HepG2 (cell line): ENCODE data around the gene SGMS1. TPM values are rescaled to one million over a fixed set of nuclear protein-coding genes. Genes with fewer than 3 reads are reported as not detected.

Source experiments
- ASH2L ChIP-seq: fragments of 300-600, 200-600 bp; sonication (generic); IDR thresholded peaks from 2 replicates; pipeline ENCODE4 v1.7.0; 2017; ENCODE audit warnings: low read depth, mild to moderate bottlenecking, moderate library complexity, mixed read lengths, low read length; ENCODE audit not compliant: insufficient read length
- BRCA1 ChIP-seq: sonication (generic); formaldehyde crosslinking; IDR thresholded peaks from 2 replicates; pipeline ENCODE4 v1.4.0; 2020; ENCODE audit warnings: missing genetic modification reagents
- KLF13 ChIP-seq: sonication (generic); formaldehyde crosslinking; IDR thresholded peaks from 2 replicates; pipeline ENCODE4 v1.4.0; 2020; ENCODE audit warnings: mild to moderate bottlenecking, missing genetic modification reagents
- TBX3 ChIP-seq: fragments of 450-650 bp; IDR thresholded peaks from 2 replicates; pipeline ENCODE4 v1.6.1; 2017; ENCODE audit warnings: antibody characterized with exemption, mild to moderate bottlenecking, inconsistent platforms, borderline replicate concordance
- ZBTB1 ChIP-seq: sonication (generic); formaldehyde crosslinking; IDR thresholded peaks from 2 replicates; pipeline ENCODE4 v1.4.0; 2020; ENCODE audit warnings: missing genetic modification reagents, borderline replicate concordance
- ZMAT3 ChIP-seq: sonication (generic); formaldehyde crosslinking; conservative IDR thresholded peaks from 2 replicates; pipeline ENCODE4 v1.7.0; 2021; ENCODE audit warnings: missing genetic modification reagents
- ZMYM3 ChIP-seq: sonication (generic); formaldehyde crosslinking; IDR thresholded peaks from 2 replicates; pipeline ENCODE4 v1.5.1; 2020; ENCODE audit warnings: mild to moderate bottlenecking, missing genetic modification reagents
- ZNF776 ChIP-seq: sonication (generic); formaldehyde crosslinking; IDR thresholded peaks from 2 replicates; pipeline ENCODE4 v1.4.0; 2020; ENCODE audit warnings: mild to moderate bottlenecking, missing genetic modification reagents
- polyA plus RNA-seq, 8 experiments: library from polyadenylated mRNA; depleted of rRNA in 3 of 8; stranded (reverse) in 7 of 8; unstranded in 1 of 8; fragments of >200 nt; fragmentation: Illumina TruSeq in 4 of 8; extraction: Trizol in 4 of 8; gene quantifications; 2 replicates each; pipeline versions ENCODE4 v1.2.1 to v1.2.3, GENCODE V29; 2011 to 2016; ENCODE audit warnings: low read depth in 4 of 8, missing spikeins in 1 of 8, mixed read lengths in 1 of 8; ENCODE audit not compliant: insufficient read depth in 1 of 8
- total RNA-seq, 5 experiments: library from RNA; depleted of rRNA; stranded (reverse); fragments of >200 nt; fragmentation: Illumina TruSeq; extraction: Trizol; gene quantifications; 2 replicates each; pipeline ENCODE4 v1.2.3, GENCODE V29; 2016; ENCODE audit warnings: low read depth in 1 of 5
- TF ChIP-seq, protein P1 (sequence below): sonication (generic); formaldehyde crosslinking; IDR thresholded peaks from 2 replicates; pipeline ENCODE4 v1.4.0; 2020; ENCODE audit warnings: missing genetic modification reagents, borderline replicate concordance
- TF ChIP-seq, protein P2 (sequence below): sonication (generic); formaldehyde crosslinking; IDR thresholded peaks from 2 replicates; pipeline ENCODE4 v1.5.1; 2020; ENCODE audit warnings: mild to moderate bottlenecking, missing genetic modification reagents, borderline replicate concordance
- TF ChIP-seq, protein P3 (sequence below): sonication (generic); formaldehyde crosslinking; IDR thresholded peaks from 2 replicates; pipeline ENCODE4 v1.5.0; 2020; ENCODE audit warnings: mild to moderate bottlenecking, missing genetic modification reagents, moderate library complexity
- TF ChIP-seq, protein P4 (sequence below): sonication (generic); formaldehyde crosslinking; IDR thresholded peaks from 2 replicates; pipeline ENCODE4 v1.4.0; 2020; ENCODE audit warnings: missing genetic modification reagents, borderline replicate concordance
- TF ChIP-seq, protein P5 (sequence below): sonication (generic); formaldehyde crosslinking; IDR thresholded peaks from 2 replicates; pipeline ENCODE4 v1.4.0; 2020; ENCODE audit warnings: missing genetic modification reagents
- TF ChIP-seq, protein P6 (sequence below): sonication (generic); formaldehyde crosslinking; conservative IDR thresholded peaks from 2 replicates; pipeline ENCODE4 v1.8.0; 2022; ENCODE audit warnings: low read depth, missing genetic modification reagents

SGMS1 gene
- total and polyA plus RNA-seq, 2 of the 13 experiments (the other 11 are each of a cell fraction or from before 2014, with no cell fraction given) = 6.5 to 15.1 TPM

DNA sequence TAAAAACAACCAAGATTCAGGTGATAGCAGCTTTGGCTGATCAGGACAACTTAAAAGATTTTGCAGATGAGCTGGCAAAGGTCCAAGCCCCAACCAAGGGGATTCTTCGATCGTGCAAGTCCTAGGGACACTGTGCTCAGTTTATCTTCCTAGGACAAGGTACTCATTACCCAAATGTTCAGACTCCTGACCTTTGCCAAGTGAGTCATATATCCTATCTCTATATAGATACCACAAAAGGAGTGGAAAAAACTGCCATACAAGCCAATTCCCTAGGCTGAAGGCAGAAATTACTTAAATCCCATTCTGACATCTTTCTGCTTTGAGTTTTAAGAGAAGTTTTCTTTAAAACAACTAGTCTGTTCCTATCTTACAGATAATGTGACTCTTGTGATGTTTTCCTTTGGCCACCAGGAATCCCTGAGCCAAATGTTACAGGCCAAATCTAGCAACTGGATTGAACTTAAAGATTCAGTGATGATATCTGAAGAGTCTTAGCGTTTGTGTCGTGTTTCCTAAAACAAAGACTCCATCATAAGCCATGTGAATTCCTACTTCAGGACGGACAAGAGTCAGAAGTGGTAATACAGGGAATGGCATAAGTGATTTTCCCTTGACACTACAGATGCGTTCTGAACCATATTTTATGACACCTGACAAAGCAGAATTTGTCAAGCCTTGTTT, 229.8 kb downstream of the SGMS1 start (continued):
- TF ChIP-seq, protein P1, sequence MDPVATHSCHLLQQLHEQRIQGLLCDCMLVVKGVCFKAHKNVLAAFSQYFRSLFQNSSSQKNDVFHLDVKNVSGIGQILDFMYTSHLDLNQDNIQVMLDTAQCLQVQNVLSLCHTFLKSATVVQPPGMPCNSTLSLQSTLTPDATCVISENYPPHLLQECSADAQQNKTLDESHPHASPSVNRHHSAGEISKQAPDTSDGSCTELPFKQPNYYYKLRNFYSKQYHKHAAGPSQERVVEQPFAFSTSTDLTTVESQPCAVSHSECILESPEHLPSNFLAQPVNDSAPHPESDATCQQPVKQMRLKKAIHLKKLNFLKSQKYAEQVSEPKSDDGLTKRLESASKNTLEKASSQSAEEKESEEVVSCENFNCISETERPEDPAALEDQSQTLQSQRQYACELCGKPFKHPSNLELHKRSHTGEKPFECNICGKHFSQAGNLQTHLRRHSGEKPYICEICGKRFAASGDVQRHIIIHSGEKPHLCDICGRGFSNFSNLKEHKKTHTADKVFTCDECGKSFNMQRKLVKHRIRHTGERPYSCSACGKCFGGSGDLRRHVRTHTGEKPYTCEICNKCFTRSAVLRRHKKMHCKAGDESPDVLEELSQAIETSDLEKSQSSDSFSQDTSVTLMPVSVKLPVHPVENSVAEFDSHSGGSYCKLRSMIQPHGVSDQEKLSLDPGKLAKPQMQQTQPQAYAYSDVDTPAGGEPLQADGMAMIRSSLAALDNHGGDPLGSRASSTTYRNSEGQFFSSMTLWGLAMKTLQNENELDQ (CRISPR knock-in tag) = no peak
- TF ChIP-seq, protein P2, sequence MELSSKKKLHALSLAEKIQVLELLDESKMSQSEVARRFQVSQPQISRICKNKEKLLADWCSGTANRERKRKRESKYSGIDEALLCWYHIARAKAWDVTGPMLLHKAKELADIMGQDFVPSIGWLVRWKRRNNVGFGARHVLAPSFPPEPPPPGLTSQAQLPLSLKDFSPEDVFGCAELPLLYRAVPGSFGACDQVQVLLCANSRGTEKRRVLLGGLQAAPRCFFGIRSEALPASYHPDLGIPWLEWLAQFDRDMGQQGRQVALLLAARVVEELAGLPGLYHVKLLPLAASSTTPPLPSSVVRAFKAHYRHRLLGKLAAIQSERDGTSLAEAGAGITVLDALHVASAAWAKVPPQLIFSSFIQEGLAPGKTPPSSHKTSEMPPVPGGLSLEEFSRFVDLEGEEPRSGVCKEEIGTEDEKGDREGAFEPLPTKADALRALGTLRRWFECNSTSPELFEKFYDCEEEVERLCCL (CRISPR knock-in tag) = no peak
- no peak for TF ChIP-seq ZMAT3 (CRISPR knock-in tag)
- TF ChIP-seq, protein P3, sequence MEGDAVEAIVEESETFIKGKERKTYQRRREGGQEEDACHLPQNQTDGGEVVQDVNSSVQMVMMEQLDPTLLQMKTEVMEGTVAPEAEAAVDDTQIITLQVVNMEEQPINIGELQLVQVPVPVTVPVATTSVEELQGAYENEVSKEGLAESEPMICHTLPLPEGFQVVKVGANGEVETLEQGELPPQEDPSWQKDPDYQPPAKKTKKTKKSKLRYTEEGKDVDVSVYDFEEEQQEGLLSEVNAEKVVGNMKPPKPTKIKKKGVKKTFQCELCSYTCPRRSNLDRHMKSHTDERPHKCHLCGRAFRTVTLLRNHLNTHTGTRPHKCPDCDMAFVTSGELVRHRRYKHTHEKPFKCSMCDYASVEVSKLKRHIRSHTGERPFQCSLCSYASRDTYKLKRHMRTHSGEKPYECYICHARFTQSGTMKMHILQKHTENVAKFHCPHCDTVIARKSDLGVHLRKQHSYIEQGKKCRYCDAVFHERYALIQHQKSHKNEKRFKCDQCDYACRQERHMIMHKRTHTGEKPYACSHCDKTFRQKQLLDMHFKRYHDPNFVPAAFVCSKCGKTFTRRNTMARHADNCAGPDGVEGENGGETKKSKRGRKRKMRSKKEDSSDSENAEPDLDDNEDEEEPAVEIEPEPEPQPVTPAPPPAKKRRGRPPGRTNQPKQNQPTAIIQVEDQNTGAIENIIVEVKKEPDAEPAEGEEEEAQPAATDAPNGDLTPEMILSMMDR = no peak
- TF ChIP-seq, protein P4, sequence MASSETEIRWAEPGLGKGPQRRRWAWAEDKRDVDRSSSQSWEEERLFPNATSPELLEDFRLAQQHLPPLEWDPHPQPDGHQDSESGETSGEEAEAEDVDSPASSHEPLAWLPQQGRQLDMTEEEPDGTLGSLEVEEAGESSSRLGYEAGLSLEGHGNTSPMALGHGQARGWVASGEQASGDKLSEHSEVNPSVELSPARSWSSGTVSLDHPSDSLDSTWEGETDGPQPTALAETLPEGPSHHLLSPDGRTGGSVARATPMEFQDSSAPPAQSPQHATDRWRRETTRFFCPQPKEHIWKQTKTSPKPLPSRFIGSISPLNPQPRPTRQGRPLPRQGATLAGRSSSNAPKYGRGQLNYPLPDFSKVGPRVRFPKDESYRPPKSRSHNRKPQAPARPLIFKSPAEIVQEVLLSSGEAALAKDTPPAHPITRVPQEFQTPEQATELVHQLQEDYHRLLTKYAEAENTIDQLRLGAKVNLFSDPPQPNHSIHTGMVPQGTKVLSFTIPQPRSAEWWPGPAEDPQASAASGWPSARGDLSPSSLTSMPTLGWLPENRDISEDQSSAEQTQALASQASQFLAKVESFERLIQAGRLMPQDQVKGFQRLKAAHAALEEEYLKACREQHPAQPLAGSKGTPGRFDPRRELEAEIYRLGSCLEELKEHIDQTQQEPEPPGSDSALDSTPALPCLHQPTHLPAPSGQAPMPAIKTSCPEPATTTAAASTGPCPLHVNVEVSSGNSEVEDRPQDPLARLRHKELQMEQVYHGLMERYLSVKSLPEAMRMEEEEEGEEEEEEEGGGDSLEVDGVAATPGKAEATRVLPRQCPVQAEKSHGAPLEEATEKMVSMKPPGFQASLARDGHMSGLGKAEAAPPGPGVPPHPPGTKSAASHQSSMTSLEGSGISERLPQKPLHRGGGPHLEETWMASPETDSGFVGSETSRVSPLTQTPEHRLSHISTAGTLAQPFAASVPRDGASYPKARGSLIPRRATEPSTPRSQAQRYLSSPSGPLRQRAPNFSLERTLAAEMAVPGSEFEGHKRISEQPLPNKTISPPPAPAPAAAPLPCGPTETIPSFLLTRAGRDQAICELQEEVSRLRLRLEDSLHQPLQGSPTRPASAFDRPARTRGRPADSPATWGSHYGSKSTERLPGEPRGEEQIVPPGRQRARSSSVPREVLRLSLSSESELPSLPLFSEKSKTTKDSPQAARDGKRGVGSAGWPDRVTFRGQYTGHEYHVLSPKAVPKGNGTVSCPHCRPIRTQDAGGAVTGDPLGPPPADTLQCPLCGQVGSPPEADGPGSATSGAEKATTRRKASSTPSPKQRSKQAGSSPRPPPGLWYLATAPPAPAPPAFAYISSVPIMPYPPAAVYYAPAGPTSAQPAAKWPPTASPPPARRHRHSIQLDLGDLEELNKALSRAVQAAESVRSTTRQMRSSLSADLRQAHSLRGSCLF (CRISPR knock-in tag) = no peak
- no peak for TF ChIP-seq ZNF776 (CRISPR knock-in tag)
- TF ChIP-seq, protein P5, sequence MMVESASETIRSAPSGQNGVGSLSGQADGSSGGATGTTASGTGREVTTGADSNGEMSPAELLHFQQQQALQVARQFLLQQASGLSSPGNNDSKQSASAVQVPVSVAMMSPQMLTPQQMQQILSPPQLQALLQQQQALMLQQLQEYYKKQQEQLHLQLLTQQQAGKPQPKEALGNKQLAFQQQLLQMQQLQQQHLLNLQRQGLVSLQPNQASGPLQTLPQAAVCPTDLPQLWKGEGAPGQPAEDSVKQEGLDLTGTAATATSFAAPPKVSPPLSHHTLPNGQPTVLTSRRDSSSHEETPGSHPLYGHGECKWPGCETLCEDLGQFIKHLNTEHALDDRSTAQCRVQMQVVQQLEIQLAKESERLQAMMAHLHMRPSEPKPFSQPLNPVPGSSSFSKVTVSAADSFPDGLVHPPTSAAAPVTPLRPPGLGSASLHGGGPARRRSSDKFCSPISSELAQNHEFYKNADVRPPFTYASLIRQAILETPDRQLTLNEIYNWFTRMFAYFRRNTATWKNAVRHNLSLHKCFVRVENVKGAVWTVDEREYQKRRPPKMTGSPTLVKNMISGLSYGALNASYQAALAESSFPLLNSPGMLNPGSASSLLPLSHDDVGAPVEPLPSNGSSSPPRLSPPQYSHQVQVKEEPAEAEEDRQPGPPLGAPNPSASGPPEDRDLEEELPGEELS (CRISPR knock-in tag) = peak; percentile 61
- TF ChIP-seq TBX3 = no peak
- TF ChIP-seq ASH2L = peak; percentile 70
- TF ChIP-seq KLF13 = no peak
- TF ChIP-seq BRCA1 (CRISPR knock-in tag) = no peak
- TF ChIP-seq, protein P6, sequence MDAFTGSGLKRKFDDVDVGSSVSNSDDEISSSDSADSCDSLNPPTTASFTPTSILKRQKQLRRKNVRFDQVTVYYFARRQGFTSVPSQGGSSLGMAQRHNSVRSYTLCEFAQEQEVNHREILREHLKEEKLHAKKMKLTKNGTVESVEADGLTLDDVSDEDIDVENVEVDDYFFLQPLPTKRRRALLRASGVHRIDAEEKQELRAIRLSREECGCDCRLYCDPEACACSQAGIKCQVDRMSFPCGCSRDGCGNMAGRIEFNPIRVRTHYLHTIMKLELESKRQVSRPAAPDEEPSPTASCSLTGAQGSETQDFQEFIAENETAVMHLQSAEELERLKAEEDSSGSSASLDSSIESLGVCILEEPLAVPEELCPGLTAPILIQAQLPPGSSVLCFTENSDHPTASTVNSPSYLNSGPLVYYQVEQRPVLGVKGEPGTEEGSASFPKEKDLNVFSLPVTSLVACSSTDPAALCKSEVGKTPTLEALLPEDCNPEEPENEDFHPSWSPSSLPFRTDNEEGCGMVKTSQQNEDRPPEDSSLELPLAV (CRISPR knock-in tag) = no peak
- TF ChIP-seq ZBTB1 (CRISPR knock-in tag) = no peak
- no peak for TF ChIP-seq ZMYM3
